HG03045 (cell line): Measurements from ENCODE around the gene SEPHS2.
"Not testable (repeated sequence)": the region's sequence is repeated elsewhere in the genome, so short reads cannot be mapped to it uniquely, and the experiment has no call there.

ENCODE experiments used
- ATAC-seq: cut with Tn5 transposase; IDR thresholded peaks from one replicate; pipeline ENCODE4 v1.9.1; 2021; ENCODE audit warnings: mild to moderate bottlenecking, moderate library complexity; ENCODE audit not compliant: unreplicated experiment

The SEPHS2 gene

DNA sequence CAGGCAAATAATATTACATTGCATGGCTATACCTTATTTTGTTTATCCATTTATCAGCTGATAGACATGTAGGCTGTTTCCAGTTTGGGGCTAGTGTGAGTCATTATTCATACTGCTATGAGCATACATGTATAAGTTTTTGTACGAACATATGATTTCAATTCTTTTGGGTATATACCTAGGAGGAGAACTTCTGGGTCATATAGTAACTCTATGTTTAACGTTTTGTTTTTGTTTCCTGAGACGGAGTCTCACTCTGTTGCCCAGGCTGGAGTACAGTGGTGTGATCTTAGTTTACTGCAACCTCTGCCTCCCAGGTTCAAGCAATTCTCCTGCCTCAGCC is 24.5 kb upstream of the SEPHS2 start:
- ATAC-seq, result no peak

- ATAC-seq, result no peak
Measured at GRCh38 chr16:30464078-30464477, 18.4 kb upstream of the SEPHS2 start.

- ATAC-seq, result not testable (repeated sequence)
Measured at GRCh38 chr16:30461426-30461825, 15.8 kb upstream of the SEPHS2 start.

- no peak for ATAC-seq
Measured at GRCh38 chr16:30459456-30459855, 13.8 kb upstream of the SEPHS2 start.

- peak; percentile 77 for ATAC-seq
Measured at GRCh38 chr16:30458561-30459394, 13.1 kb upstream of the SEPHS2 start.

DNA sequence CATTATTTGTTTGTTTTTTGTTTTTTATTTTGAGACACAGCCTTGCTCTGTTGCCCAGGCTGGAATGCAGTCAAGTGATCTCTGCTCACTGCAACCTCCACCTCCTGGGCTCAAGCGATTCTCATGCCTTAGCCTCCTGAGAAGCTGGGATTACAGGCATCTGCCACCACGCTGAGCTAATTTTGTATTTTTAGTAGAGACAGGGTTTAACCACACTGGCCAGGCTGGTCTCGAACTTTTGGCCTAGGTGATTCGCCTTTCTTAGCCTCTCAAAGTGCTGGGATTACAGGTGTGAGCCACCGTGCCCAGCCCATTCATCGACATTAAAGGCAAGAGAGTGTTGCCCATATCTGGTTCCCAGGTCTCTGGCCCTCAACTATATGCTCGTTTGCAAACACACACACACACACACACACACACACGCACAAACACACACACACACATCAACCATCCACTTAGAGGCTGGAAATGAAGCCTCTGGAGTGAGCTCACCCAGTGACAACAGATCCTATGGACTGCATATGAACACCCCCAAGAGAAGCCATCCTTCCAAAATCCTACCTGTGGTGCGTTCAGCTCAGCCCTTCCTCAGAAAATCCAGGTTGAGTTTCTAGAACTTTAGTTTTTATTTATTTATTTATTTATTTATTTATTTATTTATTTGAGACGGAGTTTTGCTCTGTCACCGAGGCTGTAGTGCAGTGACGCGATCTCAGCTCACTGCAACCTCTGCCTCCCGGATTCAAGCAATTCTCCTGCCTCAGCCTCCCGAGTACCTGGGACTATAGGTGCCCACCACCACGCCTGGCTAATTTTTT is 12.3 kb upstream of the SEPHS2 start:
- no peak for ATAC-seq

DNA sequence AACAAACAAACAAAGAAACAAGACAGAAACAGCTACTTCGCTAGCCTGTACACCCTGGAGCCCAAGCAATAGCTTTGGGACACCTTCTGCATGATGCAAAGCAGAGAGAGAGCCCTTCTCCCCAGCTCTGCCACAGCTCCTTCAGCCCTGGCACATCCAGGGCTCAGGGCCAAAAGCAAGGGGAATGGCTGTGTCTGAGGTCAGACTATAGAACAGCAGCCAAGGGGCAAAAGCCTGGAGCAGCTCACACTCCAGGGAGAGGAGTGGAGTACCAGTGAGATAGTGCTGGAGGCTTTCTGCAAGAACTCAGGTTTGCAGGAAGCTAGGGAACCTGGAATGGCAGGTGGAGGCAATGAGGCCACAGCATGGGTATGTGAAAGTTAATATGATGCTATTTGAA is 11.6 kb upstream of the SEPHS2 start:
- no peak for ATAC-seq

DNA sequence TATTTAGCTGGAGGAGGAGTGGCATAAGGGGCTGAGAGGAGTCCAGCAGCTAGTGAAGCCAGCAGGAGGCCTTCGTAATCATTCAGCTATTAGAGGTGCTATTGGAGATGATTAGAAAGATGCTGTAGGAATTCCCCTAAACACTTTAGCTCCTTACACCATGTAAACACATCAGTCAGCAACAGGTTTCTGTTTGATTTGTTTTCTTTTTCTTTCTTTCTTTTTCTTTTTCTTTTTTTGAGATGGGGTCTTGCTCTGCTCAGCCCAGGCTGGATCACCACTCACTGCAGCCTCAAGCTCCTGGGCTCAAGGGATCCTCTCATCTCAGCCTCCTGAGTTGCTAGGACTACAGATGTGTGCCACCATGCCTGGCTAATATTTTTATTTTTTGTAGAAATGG is 10.6 kb upstream of the SEPHS2 start:
- ATAC-seq, result no peak

GRCh38 chr16:30452709-30453580 is 7.3 kb upstream of the SEPHS2 start:
- ATAC-seq, result not testable (repeated sequence)

DNA sequence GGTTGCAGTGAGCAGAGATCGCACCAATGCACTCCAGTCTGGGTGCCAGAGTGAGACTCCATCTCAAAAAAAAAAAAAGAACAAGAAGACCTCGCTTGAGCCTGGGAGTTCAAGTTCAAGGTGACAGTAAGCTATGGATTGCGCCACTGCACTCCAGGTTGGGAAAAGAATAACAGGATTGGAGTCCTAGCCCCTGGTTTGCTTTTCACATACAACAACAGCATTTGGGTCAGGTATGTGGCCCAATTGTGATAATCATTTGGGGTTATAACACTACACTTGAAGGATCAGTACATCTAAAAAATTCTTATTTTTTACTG is 3.4 kb upstream of the SEPHS2 start:
- no peak for ATAC-seq

DNA sequence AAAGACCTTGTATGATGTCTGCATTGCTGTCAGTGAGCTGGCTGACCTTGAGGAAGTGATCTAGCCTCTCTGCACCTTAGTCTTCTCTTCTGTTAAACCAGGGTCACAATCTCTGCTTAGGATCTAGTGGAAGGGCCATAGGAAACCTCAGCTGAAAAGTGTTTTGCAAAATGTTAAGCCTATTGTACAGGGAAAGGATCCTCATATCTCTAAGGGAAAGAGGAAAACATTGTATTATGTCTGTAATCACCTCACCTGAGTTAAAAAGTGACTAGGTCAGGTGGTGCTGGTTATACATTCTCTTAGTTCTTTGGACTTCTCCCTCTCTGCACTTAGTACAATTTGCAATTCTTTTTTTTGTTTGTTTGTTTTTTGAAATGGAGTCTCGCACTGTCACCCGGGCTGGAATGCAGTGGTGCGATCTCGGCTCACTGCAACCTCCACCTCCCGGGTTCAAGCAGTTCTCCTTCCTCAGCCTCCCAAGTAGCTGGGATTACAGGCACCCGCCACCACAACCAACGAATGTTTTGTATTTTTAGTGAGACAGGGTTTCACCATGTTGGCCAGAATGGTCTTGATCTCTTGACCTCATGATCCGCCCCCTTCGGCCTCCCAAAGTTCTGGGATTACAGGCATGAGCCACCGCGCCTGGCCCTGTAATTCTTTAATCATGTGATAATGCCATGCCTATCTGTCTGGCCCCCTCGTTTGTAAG is 2.0 kb upstream of the SEPHS2 start:
- no peak for ATAC-seq

DNA sequence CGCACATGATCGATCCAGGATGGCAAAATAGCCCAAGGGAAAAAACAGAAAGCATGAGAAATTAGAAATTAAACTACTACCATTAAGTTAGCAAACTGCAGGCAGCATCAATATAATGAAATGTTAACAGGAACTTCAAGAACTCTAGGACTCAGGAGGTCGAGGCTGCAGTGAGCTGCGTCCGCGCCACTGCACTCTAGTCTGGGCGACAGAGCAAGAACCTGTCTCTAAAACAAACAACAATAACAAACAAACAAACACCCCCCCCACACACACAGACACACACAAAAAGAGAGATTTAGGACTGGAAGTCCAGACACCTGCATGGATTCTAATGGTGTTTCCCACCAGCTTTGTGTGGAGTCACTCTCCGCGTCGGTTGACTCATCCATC is 525 bp upstream of the SEPHS2 start:
- no peak for ATAC-seq

- no peak for ATAC-seq
Measured at GRCh38 chr16:30445149-30445407, 596 bp downstream of the SEPHS2 start.

DNA sequence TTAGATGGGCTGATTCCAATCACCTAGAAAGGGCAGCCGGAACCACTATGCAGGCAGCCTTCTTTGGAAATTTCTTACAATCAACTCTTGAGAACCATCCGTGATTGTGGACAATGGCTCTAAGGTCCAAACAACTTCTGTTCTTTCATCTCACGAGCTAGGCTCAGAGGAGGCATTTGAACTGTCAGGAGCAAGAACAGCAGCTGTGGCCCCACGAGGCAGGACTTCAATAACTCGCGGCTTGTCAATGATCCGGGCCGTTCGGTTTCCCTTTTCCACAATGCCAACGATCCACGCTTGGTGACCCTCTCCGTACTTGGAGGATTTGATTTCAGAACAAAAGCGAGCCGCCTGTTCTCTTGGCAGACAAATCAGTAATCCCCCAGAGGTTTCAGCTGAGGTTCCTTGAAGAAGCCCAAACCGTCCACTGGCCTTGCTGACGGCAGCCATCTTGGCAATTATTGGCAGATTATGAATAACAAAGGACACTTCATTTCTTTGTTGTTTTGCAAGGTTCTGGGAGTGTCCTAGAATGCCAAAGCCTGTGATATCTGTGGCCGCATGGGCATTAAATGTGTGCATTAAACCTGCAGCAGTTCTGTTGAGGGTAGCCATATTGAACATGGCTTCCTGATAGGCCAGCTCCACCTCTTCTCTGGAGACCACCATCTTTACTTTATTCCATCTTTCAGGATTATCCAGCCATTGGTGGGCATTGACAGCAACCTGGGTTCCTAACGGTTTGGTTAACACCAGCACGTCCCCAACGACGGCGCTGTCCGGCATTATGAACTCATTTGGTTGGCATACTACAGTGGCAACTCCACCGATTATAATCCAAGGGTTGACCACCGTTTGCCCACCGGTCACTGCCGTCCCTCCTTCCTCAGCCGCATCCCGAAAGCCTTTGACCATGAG is 1.2 kb downstream of the SEPHS2 start:
- ATAC-seq, result no peak

DNA sequence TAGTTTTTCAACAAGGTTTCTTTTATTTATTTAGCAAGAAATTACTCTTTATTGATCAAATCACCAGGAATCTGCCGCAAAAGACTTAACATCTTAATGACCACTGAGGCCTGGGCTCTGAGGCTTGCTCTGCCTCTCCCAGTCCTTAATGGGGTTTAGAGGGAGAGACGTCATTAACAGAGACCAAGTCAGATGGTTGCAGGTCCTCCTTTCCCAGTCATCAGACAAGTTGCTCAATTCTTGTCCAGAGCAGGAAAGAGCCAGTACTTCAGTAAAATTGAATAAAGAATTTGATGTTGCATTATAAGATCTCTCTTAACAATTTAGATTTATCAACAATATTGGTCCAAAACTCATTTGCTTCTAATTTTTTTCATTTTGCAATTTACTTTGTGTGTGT is 2.0 kb downstream of the SEPHS2 start:
- no peak for ATAC-seq

DNA sequence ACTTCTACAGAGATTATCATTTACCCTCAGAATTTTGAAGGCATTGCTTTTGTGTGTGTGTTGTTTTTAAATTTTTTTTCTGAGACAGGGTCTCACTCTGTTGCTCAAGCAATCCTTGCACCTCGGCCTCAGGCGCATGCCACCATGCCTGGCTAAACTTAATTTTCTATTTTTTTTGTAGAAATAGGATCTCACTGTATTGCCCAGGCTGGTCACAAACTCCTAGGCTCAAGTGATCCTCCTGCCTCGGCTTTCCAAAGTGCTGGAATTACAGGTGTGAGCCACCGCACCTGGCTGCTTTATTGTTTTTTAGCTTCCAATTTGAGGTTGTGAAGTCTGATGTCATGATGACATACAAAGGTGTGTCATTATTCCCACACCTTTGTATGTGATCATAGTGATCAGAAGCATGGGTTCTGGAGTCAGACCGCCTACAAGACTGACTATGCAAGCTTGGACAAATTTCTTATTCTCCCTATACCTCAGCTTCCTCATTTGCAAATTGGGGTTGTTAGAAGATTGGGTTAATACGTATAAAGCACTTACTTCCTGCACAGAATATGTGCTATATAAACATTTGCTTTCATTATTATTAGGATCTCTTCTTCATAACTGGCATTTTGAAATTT is 5.8 kb downstream of the SEPHS2 start:
- no peak for ATAC-seq

- ATAC-seq, result no peak
Measured at GRCh38 chr16:30438835-30439234, 6.8 kb downstream of the SEPHS2 start.

DNA sequence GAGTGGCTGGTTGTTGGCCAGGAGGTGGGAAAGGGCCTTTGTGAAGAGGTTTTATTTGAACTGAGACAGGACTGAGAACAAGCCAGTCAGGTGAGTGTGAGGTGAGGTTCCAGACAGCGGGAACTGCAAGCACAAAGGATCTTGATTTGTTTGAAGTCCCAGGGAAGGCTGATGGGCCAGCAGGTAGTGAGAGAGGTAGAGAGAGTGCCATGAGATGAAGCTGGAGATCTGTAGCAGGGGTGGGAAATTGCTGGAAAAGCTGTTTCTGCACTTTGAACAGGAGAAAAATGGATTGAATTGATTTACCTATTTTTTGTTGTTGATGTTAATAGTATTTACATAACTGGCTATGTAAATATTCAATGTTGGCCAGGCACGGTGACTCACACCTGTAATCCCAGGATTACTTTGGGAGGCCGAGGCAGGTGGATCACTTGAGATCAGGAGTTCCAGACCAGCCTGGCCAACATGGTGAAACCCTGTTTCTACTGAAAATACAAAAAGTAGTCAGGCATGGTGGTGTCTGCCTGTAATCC is 8.1 kb downstream of the SEPHS2 start:
- no peak for ATAC-seq

DNA sequence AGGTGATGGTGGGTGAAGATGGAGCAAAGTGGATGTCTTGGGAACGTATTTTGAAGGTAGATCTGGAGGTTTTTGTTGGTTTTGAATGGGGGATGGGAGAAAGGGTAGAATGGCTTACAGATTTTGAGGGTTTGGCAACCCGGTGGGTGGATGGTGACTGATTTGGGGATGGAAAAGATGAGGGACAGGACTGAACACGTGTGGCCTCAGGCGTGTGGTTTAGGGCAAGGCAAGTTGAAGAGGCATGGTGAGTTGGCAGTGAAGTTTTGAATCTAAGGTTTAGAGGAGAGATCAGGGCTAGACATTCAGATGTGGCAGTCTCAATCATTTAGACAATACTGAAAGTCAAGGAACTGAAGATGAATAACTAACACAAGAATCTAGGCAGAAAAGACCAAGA is 10.8 kb downstream of the SEPHS2 start:
- no peak for ATAC-seq
